Stimulated activated CD8-positive, alpha-beta memory T cell treated with anti-CD3 and anti-CD28 coated beads, Interleukin-12 subunit alpha, Interleukin-12 subunit beta, amount 100 ng/mL, for 24 hours (primary cell): ENCODE data around the gene NDUFS4.
"Not testable (repeated sequence)": the region's sequence is repeated elsewhere in the genome, so short reads cannot be mapped to it uniquely, and the experiment has no call there.

Source experiments
- DNase-seq: peaks from one replicate; pipeline ENCODE4 v3.0.0-alpha.2; 2020; ENCODE audit errors: extremely low read depth

Gene NDUFS4

GRCh38 chr5:53560506-53561191, at the start of gene NDUFS4:
TSS of gene NDUFS4 (plus strand) at chr5:53560639. CDS start at chr5:53560663, 24 bp downstream.
- peak; percentile 50 for DNase-seq

- DNase-seq: no peak
Measured at GRCh38 chr5:53512539-53512938, 47.9 kb upstream of the NDUFS4 start.

GRCh38 chr5:53515988-53516387, 44.5 kb upstream of the NDUFS4 start:
- no peak for DNase-seq

- no peak for DNase-seq
Measured at GRCh38 chr5:53520813-53521212, 39.6 kb upstream of the NDUFS4 start.

GRCh38 chr5:53537711-53538110, 22.7 kb upstream of the NDUFS4 start:
- DNase-seq: no peak

GRCh38 chr5:53540739-53541138, 19.7 kb upstream of the NDUFS4 start:
- not testable (repeated sequence) for DNase-seq

GRCh38 chr5:53541859-53542258, 18.6 kb upstream of the NDUFS4 start:
- DNase-seq: no peak

- no peak for DNase-seq
Measured at GRCh38 chr5:53542926-53543325, 17.5 kb upstream of the NDUFS4 start.

- no peak for DNase-seq
Measured at GRCh38 chr5:53543401-53543800, 17.0 kb upstream of the NDUFS4 start.

- no peak for DNase-seq
Measured at GRCh38 chr5:53545744-53546143, 14.7 kb upstream of the NDUFS4 start.

GRCh38 chr5:53547226-53547625, 13.2 kb upstream of the NDUFS4 start:
- DNase-seq: no peak

- not testable (repeated sequence) for DNase-seq
Measured at GRCh38 chr5:53548501-53548900, 11.9 kb upstream of the NDUFS4 start.

GRCh38 chr5:53549792-53550191, 10.6 kb upstream of the NDUFS4 start:
- DNase-seq: no peak

GRCh38 chr5:53552561-53552960, 7.9 kb upstream of the NDUFS4 start:
- no peak for DNase-seq

- no peak for DNase-seq
Measured at GRCh38 chr5:53554444-53554843, 6.0 kb upstream of the NDUFS4 start.

GRCh38 chr5:53555160-53555559, 5.3 kb upstream of the NDUFS4 start:
- no peak for DNase-seq

- no peak for DNase-seq
Measured at GRCh38 chr5:53556001-53556400, 4.4 kb upstream of the NDUFS4 start.

- no peak for DNase-seq
Measured at GRCh38 chr5:53557386-53557785, 3.1 kb upstream of the NDUFS4 start.

- no peak for DNase-seq
Measured at GRCh38 chr5:53558966-53559365, 1.5 kb upstream of the NDUFS4 start.

GRCh38 chr5:53560028-53560427, 411 bp upstream of the NDUFS4 start:
- DNase-seq: no peak

GRCh38 chr5:53568401-53568800, 8.0 kb downstream of the NDUFS4 start:
- DNase-seq: no peak

GRCh38 chr5:53568871-53569270, 8.4 kb downstream of the NDUFS4 start:
- no peak for DNase-seq

- no peak for DNase-seq
Measured at GRCh38 chr5:53569453-53569852, 9.0 kb downstream of the NDUFS4 start.

- DNase-seq: no peak
Measured at GRCh38 chr5:53571403-53571802, 11.0 kb downstream of the NDUFS4 start.
